H9 (cell line): ENCODE results near the gene ARHGAP22. TPM values are rescaled to one million over a fixed set of nuclear protein-coding genes. Genes with fewer than 3 reads are reported as not detected.

ENCODE experiments used
- DNase-seq: peaks from one replicate; pipeline ENCODE4 v3.0.0-alpha.2; 2017
- H2AFZ ChIP-seq: one replicate; pipeline ENCODE4 v1.6.1; 2013; ENCODE audit warnings: mild to moderate bottlenecking, low read length, control low read depth, moderate library complexity
- H2AK5ac ChIP-seq: 2 replicates; pipeline ENCODE4 v1.6.1; 2013; ENCODE audit warnings: low read length, control low read depth, mixed read lengths; ENCODE audit not compliant: insufficient read length
- H2BK120ac ChIP-seq: one replicate; pipeline ENCODE4 v1.6.1; 2013; ENCODE audit warnings: low read depth, mild to moderate bottlenecking, low read length, control low read depth, inconsistent platforms; ENCODE audit not compliant: poor library complexity, severe bottlenecking
- H2BK12ac ChIP-seq: 2 replicates; pipeline ENCODE4 v1.6.1; 2013; ENCODE audit warnings: low read length, control low read depth, mixed read lengths, low read depth; ENCODE audit not compliant: insufficient read length
- H2BK15ac ChIP-seq: 2 replicates; pipeline ENCODE4 v1.6.1; 2013; ENCODE audit warnings: low read depth, low read length, control low read depth
- H2BK20ac ChIP-seq: one replicate; pipeline ENCODE4 v1.6.1; 2013; ENCODE audit warnings: low read depth, mild to moderate bottlenecking, low read length, control low read depth, inconsistent platforms; ENCODE audit not compliant: poor library complexity, severe bottlenecking
- H2BK5ac ChIP-seq: 2 replicates; pipeline ENCODE4 v1.6.1; 2013; ENCODE audit warnings: low read length, control low read depth, mixed read lengths; ENCODE audit not compliant: insufficient read length
- H3K14ac ChIP-seq: 2 replicates; pipeline ENCODE4 v1.6.1; 2013; ENCODE audit warnings: low read length, control low read depth; ENCODE audit not compliant: insufficient read depth
- H3K18ac ChIP-seq: 2 replicates; pipeline ENCODE4 v1.6.1; 2013; ENCODE audit warnings: low read depth, mild to moderate bottlenecking, mixed read lengths, low read length, control low read depth; ENCODE audit not compliant: insufficient read length
- H3K23ac ChIP-seq: 2 replicates; pipeline ENCODE4 v1.6.1; 2013; ENCODE audit warnings: low read length, control low read depth, mixed read lengths, low read depth; ENCODE audit not compliant: insufficient read length
- H3K23me2 ChIP-seq: 2 replicates; pipeline ENCODE4 v1.6.1; 2013; ENCODE audit warnings: low read depth, mild to moderate bottlenecking, mixed read lengths, low read length, control low read depth; ENCODE audit not compliant: insufficient read length, poor library complexity, severe bottlenecking
- H3K27ac ChIP-seq: 2 replicates; pipeline ENCODE4 v1.5.1; 2013; ENCODE audit warnings: low read length, control low read depth, mixed read lengths, low read depth; ENCODE audit not compliant: insufficient read length
- H3K27me3 ChIP-seq: 2 replicates; pipeline ENCODE4 v1.6.1; 2013; ENCODE audit warnings: low read length, control low read depth, inconsistent platforms; ENCODE audit not compliant: insufficient read depth
- H3K4ac ChIP-seq: 2 replicates; pipeline ENCODE4 v1.6.1; 2013; ENCODE audit warnings: low read depth, mild to moderate bottlenecking, control low read depth, inconsistent platforms, low read length, moderate library complexity
- H3K4me1 ChIP-seq: 2 replicates; pipeline ENCODE4 v1.6.1; 2013; ENCODE audit warnings: low read length, control low read depth, inconsistent platforms; ENCODE audit not compliant: insufficient read depth
- H3K4me2 ChIP-seq: 2 replicates; pipeline ENCODE4 v1.6.1; 2013; ENCODE audit warnings: low read length, control low read depth, mixed read lengths; ENCODE audit not compliant: insufficient read length, insufficient read depth
- H3K56ac ChIP-seq: 2 replicates; pipeline ENCODE4 v1.6.1; 2013; ENCODE audit warnings: low read depth, mild to moderate bottlenecking, mixed read lengths, low read length, control low read depth; ENCODE audit not compliant: insufficient read length
- H3K79me1 ChIP-seq: 2 replicates; pipeline ENCODE4 v1.6.1; 2013; ENCODE audit warnings: low read depth, mild to moderate bottlenecking, moderate library complexity, low read length, control low read depth, inconsistent platforms; ENCODE audit not compliant: insufficient read depth, poor library complexity, severe bottlenecking
- H3K79me2 ChIP-seq: 2 replicates; pipeline ENCODE4 v1.6.1; 2013; ENCODE audit warnings: low read length, control low read depth, inconsistent platforms; ENCODE audit not compliant: insufficient read depth
- H3K9ac ChIP-seq: 2 replicates; pipeline ENCODE4 v1.6.1; 2013; ENCODE audit warnings: low read length, control low read depth, mixed read lengths; ENCODE audit not compliant: insufficient read length; ENCODE audit errors: extremely low read depth
- H3K9me3 ChIP-seq: one replicate; pipeline ENCODE4 v1.6.1; 2013; ENCODE audit warnings: low read depth, low read length, inconsistent platforms; ENCODE audit not compliant: control insufficient read depth
- H3T11ph ChIP-seq: one replicate; pipeline ENCODE4 v1.6.1; 2013; ENCODE audit warnings: mild to moderate bottlenecking, low read length, control low read depth, inconsistent platforms
- H4K20me1 ChIP-seq: one replicate; pipeline ENCODE4 v1.6.1; 2013; ENCODE audit not compliant: control insufficient read depth, insufficient read length, insufficient read depth
- H4K5ac ChIP-seq: 2 replicates; pipeline ENCODE4 v1.6.1; 2013; ENCODE audit warnings: low read depth, mild to moderate bottlenecking, mixed read lengths, low read length, control low read depth; ENCODE audit not compliant: insufficient read length
- H4K8ac ChIP-seq: replicated peaks from 2 replicates; pipeline ENCODE4 v1.6.1; 2013; ENCODE audit warnings: low read length, control low read depth, mixed read lengths, low read depth; ENCODE audit not compliant: insufficient read length
- H4K91ac ChIP-seq: 2 replicates; pipeline ENCODE4 v1.6.1; 2013; ENCODE audit warnings: low read depth, mild to moderate bottlenecking, moderate library complexity, mixed read lengths, low read length, control low read depth; ENCODE audit not compliant: insufficient read length
- H3K27ac Mint-ChIP-seq, 3 experiments: 2 replicates in 2 of 3; 3 replicates in 1 of 3; pipeline ENCODE4 v1.8.0; 2020 to 2021; ENCODE audit warnings: mixed read lengths in 3 of 3, mild to moderate bottlenecking in 1 of 3, moderate library complexity in 1 of 3
- H3K27me3 Mint-ChIP-seq: 2 replicates; pipeline ENCODE4 v1.8.0; 2021; ENCODE audit warnings: low read depth, mild to moderate bottlenecking, moderate library complexity, mixed read lengths
- H3K36me3 Mint-ChIP-seq, 3 experiments: 2 replicates in 2 of 3; 3 replicates in 1 of 3; pipeline ENCODE4 v1.8.0; 2020 to 2021; ENCODE audit warnings: low read depth in 3 of 3, mixed read lengths in 3 of 3; ENCODE audit not compliant: insufficient read depth in 1 of 3
- H3K4me1 Mint-ChIP-seq, 2 experiments: 2 replicates each; pipeline ENCODE4 v1.8.0; 2020; ENCODE audit warnings: mixed read lengths in 2 of 2
- H3K4me3 Mint-ChIP-seq, 2 experiments: 2 replicates in 1 of 2; 3 replicates in 1 of 2; pipeline ENCODE4 v1.8.0; 2020 to 2021; ENCODE audit warnings: mild to moderate bottlenecking in 2 of 2, mixed read lengths in 2 of 2, moderate library complexity in 1 of 2
- H3K9me3 Mint-ChIP-seq, 2 experiments: 2 replicates in 1 of 2; 3 replicates in 1 of 2; pipeline ENCODE4 v1.8.0; 2020; ENCODE audit warnings: mild to moderate bottlenecking in 2 of 2, mixed read lengths in 2 of 2, moderate library complexity in 1 of 2
- CTCF ChIP-seq: fragments of 200-600 bp; sonication (generic); conservative IDR thresholded peaks from 3 replicates; pipeline ENCODE4 v1.8.0; 2021; ENCODE audit warnings: antibody characterized with exemption, mild to moderate bottlenecking
- WGBS: extraction: QIAGEN DNeasy Blood & Tissue Kit; methylation state at CpG from one replicate; pipeline ENCODE4 v1.1.7; 2013; ENCODE audit warnings: missing lambda C conversion rate, low lambda C conversion rate, mixed read lengths; ENCODE audit not compliant: insufficient read length; ENCODE audit errors: extremely low coverage; 5-methylcytosine and 5-hydroxymethylcytosine counted together
- total RNA-seq: library from RNA; stranded (reverse); gene quantifications from 2 replicates; pipeline ENCODE4 v1.2.1, GENCODE V29; 2021

The ARHGAP22 gene
- total RNA-seq, 1 experiment from 2014 or later, result 7.4 TPM

GRCh38 chr10:48620719-48621118, 15.8 kb upstream of the ARHGAP22 start:
- no peaks in the 10 kb centered on the region for H3K4me1 Mint-ChIP-seq
- no peak overlapping the region for H3K56ac ChIP-seq

More at GRCh38 chr10:48620719-48621118, 15.8 kb upstream of the ARHGAP22 start:
- no peak overlapping the region for H2AK5ac ChIP-seq
- H3K18ac ChIP-seq, result peak overlapping the region; percentile 44
- H2BK120ac ChIP-seq, result no peak overlapping the region
- WGBS, result no CpG with 5 or more reads among the region's 2 CpGs
- no peaks in the 10 kb centered on the region for H3K27me3 ChIP-seq
- Mint-ChIP-seq H3K36me3 (no peaks in the 10 kb centered on the region), H3K27me3 (peaks cover 12% of the 10 kb centered on the region), H3K9me3 (0 out of 5 replicates have a peak, but pooled peaks cover 0 to 2% of the 10 kb centered on the region in 2 experiments), H3K27ac (no peak overlapping the region), H3K4me3 (no peak overlapping the region)
- no peak overlapping the region for H2BK15ac ChIP-seq
- no peak overlapping the region for H3K4ac ChIP-seq
- H3K27ac ChIP-seq, result no peak overlapping the region
- no peak overlapping the region for H2AFZ ChIP-seq
- no peak overlapping the region for H4K8ac ChIP-seq
- H3K23ac ChIP-seq, result no peak overlapping the region
- H3K4me1 ChIP-seq, result no peaks in the 10 kb centered on the region
- TF ChIP-seq CTCF, result no peak
- H3K9ac ChIP-seq, result no peak overlapping the region
- DNase-seq, result no peak
- no peaks in the 10 kb centered on the region for H3K79me2 ChIP-seq
- H3K9me3 ChIP-seq, result no peaks in the 10 kb centered on the region
- no peak overlapping the region for H2BK5ac ChIP-seq
- H4K91ac ChIP-seq, result no peak overlapping the region
- no peak overlapping the region for H4K5ac ChIP-seq
- no peaks in the 10 kb centered on the region for H3K79me1 ChIP-seq
- no peaks in the 10 kb centered on the region for H3K23me2 ChIP-seq
- H3K14ac ChIP-seq, result no peak overlapping the region; the same call in 1 of the 2 replicates
- H4K20me1 ChIP-seq, result no peaks in the 10 kb centered on the region
- no peak overlapping the region for H3K4me2 ChIP-seq
- H2BK12ac ChIP-seq, result no peak overlapping the region
- H3T11ph ChIP-seq, result no peak overlapping the region
- H2BK20ac ChIP-seq, result no peak overlapping the region
